BLaER1 (cell line): ENCODE data around the gene MAML3.

Experiments
- H3K27ac ChIP-seq: shearing (Covaris generic); formaldehyde crosslinking; 2 replicates; pipeline ENCODE4 v1.8.1; 2022
- H3K27me3 ChIP-seq: shearing (Covaris generic); formaldehyde crosslinking; 2 replicates; pipeline ENCODE4 v1.8.1; 2022
- H3K36me3 ChIP-seq: shearing (Covaris generic); formaldehyde crosslinking; 2 replicates; pipeline ENCODE4 v1.8.1; 2022
- H3K4me1 ChIP-seq: shearing (Covaris generic); formaldehyde crosslinking; 2 replicates; pipeline ENCODE4 v1.8.1; 2022
- H3K4me2 ChIP-seq: shearing (Covaris generic); formaldehyde crosslinking; 2 replicates; pipeline ENCODE4 v1.8.1; 2022
- H3K4me3 ChIP-seq: shearing (Covaris generic); formaldehyde crosslinking; 2 replicates; pipeline ENCODE4 v1.8.1; 2022
- H3K9ac ChIP-seq: shearing (Covaris generic); formaldehyde crosslinking; 2 replicates; pipeline ENCODE4 v1.8.1; 2022
- H3K9me3 ChIP-seq: shearing (Covaris generic); formaldehyde crosslinking; 2 replicates; pipeline ENCODE4 v1.8.1; 2022
- H4K20me1 ChIP-seq: shearing (Covaris generic); formaldehyde crosslinking; 2 replicates; pipeline ENCODE4 v1.8.1; 2022
- Cebpa-rat ChIP-seq: shearing (Covaris generic); IDR thresholded peaks from 2 replicates; pipeline ENCODE4 v1.8.1; 2022

Gene MAML3

DNA sequence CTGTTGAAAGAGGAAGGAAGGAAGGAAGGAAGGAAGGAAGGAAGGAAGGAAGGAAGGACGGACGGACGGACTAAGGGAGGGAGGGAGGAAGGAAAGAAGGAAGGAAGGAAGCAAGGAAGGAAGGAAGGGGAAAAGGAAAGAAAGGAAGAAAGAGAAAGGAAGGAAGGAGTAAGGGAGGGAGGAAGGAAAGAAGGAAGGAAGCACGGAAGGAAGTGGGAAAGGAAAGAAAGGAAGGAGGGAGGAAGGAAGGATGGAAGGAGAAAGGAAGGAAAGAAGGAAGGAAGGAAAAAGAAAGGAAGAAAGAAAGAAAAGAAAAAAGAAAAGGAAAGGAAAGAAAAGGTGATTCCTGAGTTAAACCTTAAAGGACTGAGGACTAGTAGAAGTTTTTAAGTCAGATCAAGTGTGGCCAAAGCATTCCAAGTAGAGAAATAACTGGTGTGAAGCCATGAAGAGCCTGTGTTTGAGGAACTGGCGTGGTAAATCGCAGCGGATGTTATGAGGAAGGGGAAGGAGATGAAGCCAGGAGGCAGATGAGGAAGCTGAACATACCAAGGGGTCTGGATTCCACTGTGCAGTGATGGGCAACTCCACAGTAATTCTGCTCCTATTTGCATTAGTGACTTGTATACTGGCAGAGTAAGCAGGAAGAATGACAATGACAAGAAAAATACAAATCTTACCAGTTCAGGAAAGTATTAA, 324.9 kb downstream of the MAML3 start:
- Histone ChIP-seq H3K36me3 (peaks cover 19% of the 10 kb centered on the region), H3K4me2 (no peak overlapping the region), H3K4me3 (no peak overlapping the region), H4K20me1 (no peaks in the 10 kb centered on the region), H3K9me3 (no peaks in the 10 kb centered on the region; the same call in 1 of the 2 replicates), H3K9ac (no peak overlapping the region), H3K27ac (no peak overlapping the region), H3K27me3 (no peaks in the 10 kb centered on the region), H3K4me1 (peaks cover 40% of the 10 kb centered on the region)
- TF ChIP-seq Cebpa-rat, result no peak

DNA sequence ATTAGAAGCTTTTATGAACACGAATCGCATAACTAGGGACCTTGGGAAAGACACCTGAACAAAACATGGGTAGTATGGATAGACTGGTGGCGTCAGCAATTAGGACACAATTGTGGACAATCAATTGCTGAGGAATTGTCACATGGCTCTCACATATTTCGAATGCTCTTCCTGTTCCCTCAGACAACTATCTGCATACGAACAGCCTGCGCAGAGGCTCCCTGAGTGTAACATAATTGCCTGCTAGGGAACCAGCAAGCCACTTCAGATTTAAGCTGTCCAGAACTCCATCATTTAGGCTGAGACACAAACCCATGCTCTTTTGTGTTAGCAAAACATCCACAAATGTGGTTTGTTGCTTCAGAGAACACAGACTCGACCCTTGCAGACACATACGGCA, 327.6 kb downstream of the MAML3 start:
- TF ChIP-seq Cebpa-rat, result no peak
- Histone ChIP-seq H3K4me2 (peak overlapping the region; percentile 82; the same call in 1 of the 2 replicates), H3K9me3 (peaks cover 3% of the 10 kb centered on the region; the same call in 1 of the 2 replicates), H3K27me3 (no peaks in the 10 kb centered on the region), H3K36me3 (peaks cover 16% of the 10 kb centered on the region), H3K4me1 (peaks cover 41% of the 10 kb centered on the region), H4K20me1 (no peaks in the 10 kb centered on the region), H3K4me3 (no peak overlapping the region), H3K27ac (no peak overlapping the region), H3K9ac (no peak overlapping the region)

DNA sequence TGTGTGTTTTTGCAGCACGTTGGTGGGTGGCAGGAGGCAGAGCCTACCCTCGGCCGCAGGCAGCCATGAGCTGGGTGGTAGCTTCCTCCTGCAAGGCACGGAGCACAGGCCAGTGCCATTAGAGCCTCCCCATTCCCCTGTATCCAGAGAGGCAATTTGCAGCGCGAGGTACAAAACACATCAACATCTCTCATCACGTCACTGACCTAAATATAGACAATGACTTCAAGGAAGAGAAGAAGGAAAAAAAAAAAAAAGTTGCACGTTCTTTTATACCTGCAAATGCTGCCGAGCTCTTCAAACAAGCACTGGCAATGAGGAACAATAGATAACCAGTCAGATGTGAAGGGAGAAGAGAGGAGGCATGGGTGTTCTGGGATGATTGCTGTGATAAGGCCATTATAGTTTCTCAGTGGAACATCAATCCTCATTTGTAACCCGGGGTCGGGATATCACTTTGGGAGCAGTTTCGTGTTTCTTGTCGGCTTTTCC, 328.4 kb downstream of the MAML3 start:
- H3K4me3 ChIP-seq, result no peak overlapping the region
- H3K36me3 ChIP-seq, result peaks cover 21% of the 10 kb centered on the region
- H3K4me2 ChIP-seq, result peak overlapping the region; percentile 82
- peaks cover 8% of the 10 kb centered on the region; the same call in 1 of the 2 replicates for H3K9me3 ChIP-seq
- no peak for TF ChIP-seq Cebpa-rat
- no peaks in the 10 kb centered on the region for H4K20me1 ChIP-seq
- no peaks in the 10 kb centered on the region for H3K27me3 ChIP-seq
- H3K27ac ChIP-seq, result peak overlapping the region; percentile 61
- peaks cover 41% of the 10 kb centered on the region for H3K4me1 ChIP-seq
- H3K9ac ChIP-seq, result no peak overlapping the region

DNA sequence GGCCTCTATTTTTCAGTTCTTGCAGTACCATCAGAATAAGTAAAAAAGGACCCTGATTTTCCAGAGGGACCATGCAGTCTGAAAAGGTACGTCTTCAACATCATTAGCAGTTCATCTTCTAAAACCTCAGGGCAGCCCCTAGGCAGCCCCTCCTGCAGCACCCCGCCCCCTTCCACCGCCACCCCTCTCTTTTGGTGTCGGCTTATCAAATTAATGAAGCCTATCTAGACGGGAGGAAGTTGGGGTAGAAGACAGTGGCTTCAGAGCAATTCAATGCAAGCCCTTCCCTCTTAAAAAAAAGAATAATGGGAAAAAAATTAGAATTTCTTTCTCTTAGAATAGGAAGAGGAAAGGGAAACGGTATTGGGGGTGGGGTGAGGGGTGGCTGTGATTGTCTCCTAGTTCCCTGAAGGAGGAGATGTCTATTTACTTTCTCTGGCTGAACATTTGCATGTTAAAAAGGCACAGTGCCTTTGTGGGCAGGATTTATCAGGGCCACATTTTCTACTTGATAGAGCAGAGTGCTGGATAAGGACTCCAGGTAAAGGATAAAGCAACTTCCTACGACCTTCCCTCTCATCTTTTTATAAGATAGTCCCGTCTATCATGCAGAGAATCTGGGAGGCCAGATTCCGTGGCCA, 329.0 kb downstream of the MAML3 start:
- Histone ChIP-seq H3K4me2 (peak overlapping the region; percentile 82), H3K27ac (peak overlapping the region; percentile 61), H3K9ac (no peak overlapping the region), H4K20me1 (no peaks in the 10 kb centered on the region), H3K36me3 (peaks cover 21% of the 10 kb centered on the region), H3K4me3 (no peak overlapping the region), H3K4me1 (peaks cover 41% of the 10 kb centered on the region), H3K9me3 (peaks cover 8% of the 10 kb centered on the region; the same call in 1 of the 2 replicates), H3K27me3 (no peaks in the 10 kb centered on the region)
- no peak for TF ChIP-seq Cebpa-rat

DNA sequence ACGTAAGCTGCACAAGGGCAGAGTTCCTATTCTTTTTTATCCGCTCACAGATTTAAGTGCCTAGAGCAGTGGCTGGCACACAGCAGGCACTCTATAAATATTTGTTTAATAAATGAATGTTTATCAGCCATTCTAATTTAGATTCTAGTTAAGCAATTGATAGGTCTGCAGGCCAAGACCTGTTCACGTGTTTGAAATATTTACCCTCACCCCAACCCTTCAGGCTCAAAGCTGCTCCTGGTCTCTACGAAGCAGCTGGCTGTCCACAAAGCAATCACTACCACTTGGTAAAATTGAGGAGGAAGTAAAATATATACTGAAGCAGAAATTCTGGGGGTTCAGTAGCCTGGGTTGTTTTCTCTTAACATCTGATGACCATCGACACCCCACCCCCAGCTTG, 330.2 kb downstream of the MAML3 start:
- no peak overlapping the region for H3K27ac ChIP-seq
- peaks cover 21% of the 10 kb centered on the region for H3K36me3 ChIP-seq
- peaks cover 48% of the 10 kb centered on the region for H3K4me1 ChIP-seq
- TF ChIP-seq Cebpa-rat, result no peak
- H3K9ac ChIP-seq, result no peak overlapping the region
- H3K9me3 ChIP-seq, result peaks cover 8% of the 10 kb centered on the region; the same call in 1 of the 2 replicates
- H4K20me1 ChIP-seq, result no peaks in the 10 kb centered on the region
- H3K4me2 ChIP-seq, result no peak overlapping the region
- H3K27me3 ChIP-seq, result no peaks in the 10 kb centered on the region
- H3K4me3 ChIP-seq, result no peak overlapping the region

DNA sequence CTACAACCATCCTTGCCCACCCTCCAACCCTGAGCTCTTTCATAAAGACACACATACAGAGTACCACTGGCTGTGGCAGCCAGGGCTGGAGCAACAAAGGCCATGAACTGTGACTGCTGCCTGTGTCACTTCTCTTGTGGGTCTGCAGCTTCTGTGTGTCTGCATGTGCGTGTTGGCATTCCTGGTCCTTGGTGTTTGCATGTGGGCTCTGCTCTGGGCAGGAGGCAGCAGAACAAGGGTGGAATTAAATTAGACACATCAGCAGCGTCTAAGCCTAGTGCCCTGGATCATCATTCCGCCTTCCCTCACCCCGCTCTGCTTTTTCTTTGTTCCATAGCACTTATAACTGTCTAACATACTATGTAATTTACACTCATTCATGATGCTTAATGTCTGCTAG, 330.6 kb downstream of the MAML3 start:
- no peak overlapping the region for H3K4me3 ChIP-seq
- no peaks in the 10 kb centered on the region for H3K27me3 ChIP-seq
- peaks cover 52% of the 10 kb centered on the region for H3K4me1 ChIP-seq

DNA sequence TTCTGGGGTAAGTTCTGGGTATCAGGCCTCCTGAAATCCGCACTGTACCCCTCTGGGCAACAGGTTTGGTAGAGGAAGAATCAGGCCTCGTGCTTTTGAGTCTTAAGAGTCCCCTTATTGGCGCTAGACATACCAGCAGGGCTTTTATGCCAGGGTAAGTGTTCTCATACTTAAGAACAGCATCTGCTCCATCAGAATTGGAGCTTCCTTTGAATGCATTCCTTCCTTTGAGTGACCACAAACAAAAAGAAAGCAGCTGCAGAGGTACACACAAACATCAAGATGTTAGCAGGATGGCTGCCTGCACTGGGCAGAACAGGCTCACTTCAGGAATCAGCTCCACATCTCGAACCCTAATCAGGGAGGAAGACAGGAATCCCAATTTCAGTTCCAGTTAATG, 331.6 kb downstream of the MAML3 start:
- Histone ChIP-seq H3K27me3 (no peaks in the 10 kb centered on the region), H3K4me1 (peaks cover 61% of the 10 kb centered on the region), H3K4me2 (no peak overlapping the region), H3K9ac (no peak overlapping the region), H3K27ac (no peak overlapping the region), H3K9me3 (peaks cover 8% of the 10 kb centered on the region; the same call in 1 of the 2 replicates), H3K4me3 (no peak overlapping the region), H4K20me1 (no peaks in the 10 kb centered on the region), H3K36me3 (peaks cover 21% of the 10 kb centered on the region)
- no peak for TF ChIP-seq Cebpa-rat

More for the DNA sequence above, 330.6 kb downstream of the MAML3 start:
- Histone ChIP-seq H3K27ac (no peak overlapping the region), H3K9ac (no peak overlapping the region), H4K20me1 (no peaks in the 10 kb centered on the region), H3K9me3 (peaks cover 8% of the 10 kb centered on the region; the same call in 1 of the 2 replicates), H3K4me2 (no peak overlapping the region), H3K36me3 (peaks cover 21% of the 10 kb centered on the region)
- no peak for TF ChIP-seq Cebpa-rat

DNA sequence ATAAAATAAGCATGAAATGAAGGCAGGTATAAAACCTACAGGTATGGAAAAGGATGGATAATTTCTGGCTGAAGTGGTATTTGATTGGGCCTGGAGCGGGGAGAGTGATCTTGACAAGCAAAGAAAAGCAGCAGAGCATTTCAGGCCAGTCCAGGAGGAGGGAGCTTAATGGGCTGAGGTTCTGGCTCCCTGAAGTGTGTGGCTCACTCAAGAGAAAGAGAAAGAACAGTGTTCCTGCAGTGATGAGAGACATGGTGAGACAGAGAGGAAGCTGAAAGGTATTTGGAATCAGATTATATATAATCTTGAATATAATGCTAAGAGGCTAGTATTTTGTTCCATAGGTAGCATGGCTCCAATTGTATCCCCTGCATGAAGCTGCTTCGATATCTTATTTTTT, 334.9 kb downstream of the MAML3 start:
- Histone ChIP-seq H3K27me3 (no peaks in the 10 kb centered on the region), H3K9ac (no peak overlapping the region), H4K20me1 (no peaks in the 10 kb centered on the region), H3K4me2 (peak overlapping the region; percentile 93; the same call in 1 of the 2 replicates), H3K9me3 (peaks cover 8% of the 10 kb centered on the region; the same call in 1 of the 2 replicates), H3K4me3 (no peak overlapping the region), H3K4me1 (peaks cover 67% of the 10 kb centered on the region), H3K36me3 (peaks cover 16% of the 10 kb centered on the region), H3K27ac (no peak overlapping the region)
- no peak for TF ChIP-seq Cebpa-rat

DNA sequence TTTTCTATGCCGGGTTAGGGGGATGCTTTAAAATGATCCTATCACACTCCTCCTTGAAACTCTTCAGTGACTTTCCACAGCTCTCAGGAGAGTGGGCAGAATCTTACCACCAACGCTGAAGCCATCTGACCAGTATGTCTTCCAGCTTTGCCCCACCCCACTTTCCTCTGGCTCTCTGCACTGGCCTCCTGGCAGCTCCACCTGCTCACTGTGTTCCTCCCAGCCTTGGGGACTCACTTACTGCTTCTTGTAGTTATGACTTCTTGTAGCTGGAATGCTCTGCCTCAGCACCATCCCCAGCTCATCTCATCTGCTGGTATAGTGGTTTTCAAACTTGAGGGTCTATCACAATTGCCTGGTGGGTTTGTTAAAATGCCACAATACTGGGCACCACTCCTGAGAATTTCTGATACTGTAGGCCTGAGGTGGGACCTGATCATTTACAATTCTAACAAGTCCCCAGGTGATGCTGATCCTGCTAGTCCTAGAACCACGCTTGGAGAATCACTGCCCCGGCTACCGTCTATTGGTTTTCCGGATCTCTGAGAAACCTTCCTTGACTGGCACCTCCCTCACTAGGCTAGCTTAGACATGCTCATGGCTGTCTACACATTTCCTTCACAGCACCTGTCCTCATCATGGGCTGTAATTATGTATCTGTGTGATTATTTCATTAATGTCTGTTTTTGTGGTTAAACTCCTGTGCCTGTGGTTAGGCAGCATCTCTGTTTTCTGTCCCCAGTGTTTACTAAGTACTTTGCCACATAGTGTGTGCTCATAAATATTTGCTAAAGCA, 336.1 kb downstream of the MAML3 start:
- peak overlapping the region; percentile 24; the same call in 1 of the 2 replicates for H3K27ac ChIP-seq
- peaks cover 64% of the 10 kb centered on the region for H3K4me1 ChIP-seq

More for the DNA sequence above, 336.1 kb downstream of the MAML3 start:
- H3K4me3 ChIP-seq, result no peak overlapping the region
- no peak overlapping the region for H3K9ac ChIP-seq
- no peaks in the 10 kb centered on the region for H4K20me1 ChIP-seq
- peaks cover 8% of the 10 kb centered on the region; the same call in 1 of the 2 replicates for H3K9me3 ChIP-seq
- H3K4me2 ChIP-seq, result peak overlapping the region; percentile 93
- H3K27me3 ChIP-seq, result no peaks in the 10 kb centered on the region
- no peak for TF ChIP-seq Cebpa-rat
- peaks cover 16% of the 10 kb centered on the region for H3K36me3 ChIP-seq
